ENCODE results near the gene MAST4.

Gene MAST4

DNA sequence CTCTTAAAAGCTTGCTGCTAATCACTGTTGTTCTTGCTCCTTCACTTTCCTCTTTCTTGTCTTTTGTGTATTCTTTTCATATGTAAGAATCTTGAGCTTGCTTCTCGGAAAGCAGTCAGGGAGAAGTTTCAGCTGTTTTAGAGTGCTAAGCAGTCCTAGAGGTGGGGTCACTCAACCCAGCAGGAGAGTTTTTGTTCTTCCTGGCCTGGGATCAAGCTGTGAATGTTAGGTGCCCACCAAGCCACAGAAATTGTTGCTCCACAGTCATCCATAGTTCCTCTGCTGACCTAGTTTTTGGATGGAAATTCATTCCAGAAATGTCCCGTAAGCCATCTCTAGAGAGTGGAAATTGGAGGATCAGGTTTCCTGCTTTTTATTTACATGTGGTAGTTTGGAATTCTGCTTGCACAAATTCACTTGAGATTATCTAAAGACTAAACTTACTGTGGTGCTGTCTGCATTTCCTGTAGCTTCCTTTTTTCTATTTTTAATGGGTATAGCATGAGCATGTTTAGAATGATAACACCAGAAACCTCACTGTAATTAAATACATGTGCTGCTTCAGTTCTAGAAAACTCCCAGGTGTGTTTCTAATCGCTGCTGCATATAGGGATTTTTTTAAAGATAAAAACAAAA is 108.7 kb downstream of the MAST4 start:
- DNase-seq: no peak

DNA sequence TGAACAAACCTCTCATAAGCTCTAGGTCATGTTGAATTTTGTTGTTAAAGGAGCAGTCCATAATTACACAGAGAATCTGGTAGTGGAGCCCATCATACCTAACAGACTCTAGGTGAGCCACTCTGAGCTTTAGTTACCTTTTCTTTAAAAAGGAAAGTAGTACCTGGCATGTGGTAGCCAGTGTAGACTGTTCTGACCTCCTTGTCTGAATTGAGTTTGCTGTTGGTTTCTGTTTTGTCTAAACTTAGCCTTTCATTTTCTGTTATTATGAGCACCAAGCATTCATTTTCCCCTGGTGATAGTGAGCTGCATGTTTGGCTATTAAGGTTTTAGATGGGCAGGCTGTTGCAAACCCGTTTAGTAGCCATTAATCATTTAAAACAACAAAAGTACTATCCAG is 112.2 kb downstream of the MAST4 start:
- no peak for DNase-seq

DNA sequence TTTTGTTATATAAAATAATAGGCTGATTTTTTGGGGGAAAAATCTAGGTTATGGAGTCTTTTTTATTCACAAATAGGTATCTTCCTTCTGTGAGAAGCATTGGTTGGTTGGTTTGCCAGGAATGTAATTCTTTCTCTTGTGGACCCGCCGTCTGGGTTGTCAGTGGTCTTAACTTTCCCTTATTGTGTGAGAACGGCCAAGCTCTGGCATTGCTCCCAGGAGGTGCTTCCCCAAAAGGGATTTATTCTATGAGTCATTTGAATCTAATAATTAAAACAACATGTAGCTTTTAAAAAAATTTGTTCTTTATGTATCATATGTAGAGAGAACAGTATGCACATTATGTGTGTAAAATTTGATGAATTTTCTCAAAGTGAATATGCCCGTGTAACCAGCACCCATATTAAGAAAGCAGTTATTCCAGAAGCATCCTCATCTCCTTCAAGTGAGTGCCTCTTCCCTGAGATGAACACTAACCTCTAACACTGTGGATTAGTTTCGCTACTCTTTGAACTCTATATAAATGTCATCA is 114.4 kb downstream of the MAST4 start:
- DNase-seq: no peak

DNA sequence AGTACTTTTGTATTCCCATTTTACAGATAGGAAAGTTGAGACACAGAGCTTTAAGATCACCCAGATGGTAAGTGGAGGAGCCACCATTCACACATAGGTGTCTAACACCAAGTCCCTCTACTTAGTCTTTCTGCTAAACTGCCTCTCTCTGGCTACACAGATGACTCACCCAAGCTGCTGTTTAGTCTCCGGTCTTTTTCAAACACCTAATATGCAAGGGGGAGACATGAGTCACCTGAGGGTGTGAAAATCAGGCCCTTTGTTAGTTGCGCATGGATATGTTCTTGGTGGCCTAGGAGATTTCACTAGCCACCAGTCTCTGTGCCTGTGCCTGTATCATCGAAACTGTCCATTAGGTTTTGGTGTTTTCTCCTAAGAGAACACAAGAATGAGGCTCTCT is 117.8 kb downstream of the MAST4 start:
- DNase-seq: no peak

DNA sequence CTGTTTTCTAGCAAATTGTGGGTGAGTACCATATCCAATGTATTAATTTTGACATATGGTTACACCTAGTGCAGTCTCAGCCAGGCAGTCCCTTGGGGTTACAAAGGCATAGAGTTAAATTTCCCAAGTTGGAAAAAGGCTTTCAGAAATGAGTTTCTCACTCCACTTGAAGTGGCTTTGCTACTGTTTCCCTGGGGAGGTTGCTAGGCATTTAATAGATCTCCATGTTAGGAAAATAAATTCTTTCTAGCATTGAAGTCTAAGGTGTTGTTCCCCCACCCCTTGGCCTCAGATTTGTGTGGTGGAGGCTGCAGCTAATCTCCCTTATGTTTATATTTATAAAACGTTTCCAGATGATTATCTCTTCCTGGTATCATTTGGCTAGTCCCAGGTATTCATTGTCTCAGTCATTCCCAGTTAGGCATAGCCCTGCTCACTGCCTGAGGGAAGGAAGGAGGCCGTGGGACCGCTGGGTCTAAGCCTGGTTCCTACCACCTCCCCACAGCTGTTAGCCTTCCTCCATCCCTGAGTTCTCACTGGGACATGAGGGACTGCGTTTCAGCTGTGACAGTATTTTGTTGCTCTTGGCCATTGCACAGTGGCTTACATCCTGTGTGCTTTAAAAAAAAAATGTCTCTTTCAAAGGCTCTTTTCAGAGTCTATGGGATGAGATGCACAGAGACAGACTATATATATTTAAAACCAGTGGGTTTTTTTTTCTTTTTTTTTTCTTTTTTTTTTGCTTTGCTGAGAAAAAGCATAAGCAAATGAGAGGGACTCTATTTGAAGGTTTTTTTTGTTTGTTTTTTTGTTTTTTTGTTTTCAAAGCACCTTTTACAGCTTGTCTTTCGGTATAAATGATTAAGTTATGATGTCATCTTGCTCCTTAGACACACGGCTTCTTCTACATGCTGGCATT is 121.5 kb downstream of the MAST4 start:
- DNase-seq: no peak

DNA sequence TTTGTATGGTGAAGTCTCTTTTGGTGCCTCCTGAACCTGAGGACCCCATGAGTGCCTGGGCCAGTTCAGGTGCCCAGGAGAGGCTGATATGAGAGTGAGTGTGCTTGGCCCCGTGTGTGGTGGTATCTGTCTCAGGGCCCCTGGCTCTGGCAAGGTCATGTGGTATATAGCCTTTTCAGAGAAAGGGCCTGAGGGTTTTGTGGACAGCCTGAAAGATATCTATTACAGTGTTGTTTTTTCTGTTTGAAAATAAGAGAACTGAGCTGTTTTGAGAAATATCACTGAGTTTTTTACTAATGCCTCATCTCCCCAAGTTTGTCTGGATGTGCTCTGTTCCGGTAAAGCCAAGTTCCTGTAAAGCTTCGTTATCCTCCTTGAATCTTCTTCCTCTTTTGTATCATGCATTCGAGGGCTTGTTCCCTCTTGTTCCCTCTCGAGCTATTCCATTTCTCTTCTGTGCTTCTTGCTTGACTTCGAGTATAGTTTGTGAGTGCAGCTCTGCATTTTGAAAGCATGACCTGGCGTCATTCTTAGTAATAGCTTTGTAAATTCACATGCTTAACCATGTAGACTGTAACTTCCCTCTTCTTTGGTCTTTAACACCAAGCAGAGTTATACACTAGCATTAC is 122.3 kb downstream of the MAST4 start:
- no peak for DNase-seq

DNA sequence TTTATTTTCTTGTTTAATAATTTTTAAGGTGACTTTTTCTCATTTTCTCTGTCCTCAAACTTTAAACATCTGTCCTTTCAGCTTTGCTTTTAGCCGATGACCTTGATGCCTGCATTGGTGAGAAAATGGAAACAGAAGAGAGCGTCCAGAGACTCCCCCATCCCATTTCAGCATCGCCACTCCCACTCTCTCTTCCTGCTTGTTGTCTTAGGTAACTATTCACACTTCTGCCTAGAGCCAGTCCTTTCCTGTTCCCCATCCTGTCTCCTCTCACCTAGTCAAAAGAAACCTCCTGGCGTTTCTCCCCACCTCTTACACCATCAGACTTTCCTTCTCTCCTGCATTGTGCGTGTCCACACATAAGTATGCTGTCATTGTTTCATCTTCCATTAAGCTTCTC is 124.6 kb downstream of the MAST4 start:
- no peak for DNase-seq

DNA sequence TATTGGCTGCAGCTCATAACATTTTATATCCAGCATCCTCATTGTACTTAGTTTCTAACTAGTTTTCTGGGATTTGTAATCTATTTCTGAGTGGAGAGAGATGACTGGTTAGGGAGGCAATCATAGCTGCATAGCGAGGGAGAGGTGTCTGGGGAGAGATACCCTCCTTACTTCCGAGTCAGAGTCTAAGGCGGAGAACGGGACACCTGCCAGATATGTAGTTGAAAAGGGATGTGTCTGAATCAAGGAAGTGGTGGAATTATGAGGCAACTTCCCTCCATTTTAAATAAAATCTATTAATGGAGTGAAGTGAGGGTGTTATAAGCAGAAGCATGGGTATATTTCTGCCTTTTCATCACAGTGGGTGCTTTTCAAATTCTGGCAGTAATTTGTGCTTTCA is 126.5 kb downstream of the MAST4 start:
- no peak for DNase-seq

DNA sequence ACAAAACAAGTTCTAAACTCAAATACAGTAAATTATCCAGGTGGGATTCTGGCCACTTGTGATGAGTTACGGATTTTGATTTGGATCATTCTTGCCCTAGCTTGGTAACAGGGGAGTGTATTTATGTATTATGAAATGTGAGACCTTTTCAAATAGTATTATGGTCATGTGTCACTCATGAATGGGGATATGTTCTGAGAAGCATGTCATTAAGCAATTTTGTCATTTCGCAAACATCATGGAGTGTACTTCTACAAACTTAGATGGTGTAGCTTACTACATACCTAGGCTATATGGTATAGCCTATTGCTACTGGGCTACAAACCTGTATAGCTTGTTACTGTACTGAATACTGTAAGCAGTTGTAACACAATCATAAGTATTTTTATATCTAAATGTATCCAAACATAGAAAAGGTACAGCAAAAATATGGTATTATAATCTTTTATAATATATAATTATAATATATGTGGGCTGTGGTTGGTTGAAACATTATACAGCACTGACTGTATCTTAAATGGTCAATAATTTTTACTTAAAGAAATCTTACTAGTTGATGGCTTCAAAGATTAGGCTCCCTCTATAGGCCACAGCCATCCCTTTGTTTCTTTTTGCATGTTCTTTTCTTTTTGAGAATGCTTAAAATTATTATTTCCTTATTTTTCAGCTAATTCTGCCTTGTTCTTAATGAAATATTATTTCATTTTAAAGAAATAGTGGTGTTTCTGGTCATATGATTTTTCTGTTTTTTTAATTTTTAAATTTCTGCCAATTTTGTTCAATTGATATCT is 128.4 kb downstream of the MAST4 start:
- no peak for DNase-seq

DNA sequence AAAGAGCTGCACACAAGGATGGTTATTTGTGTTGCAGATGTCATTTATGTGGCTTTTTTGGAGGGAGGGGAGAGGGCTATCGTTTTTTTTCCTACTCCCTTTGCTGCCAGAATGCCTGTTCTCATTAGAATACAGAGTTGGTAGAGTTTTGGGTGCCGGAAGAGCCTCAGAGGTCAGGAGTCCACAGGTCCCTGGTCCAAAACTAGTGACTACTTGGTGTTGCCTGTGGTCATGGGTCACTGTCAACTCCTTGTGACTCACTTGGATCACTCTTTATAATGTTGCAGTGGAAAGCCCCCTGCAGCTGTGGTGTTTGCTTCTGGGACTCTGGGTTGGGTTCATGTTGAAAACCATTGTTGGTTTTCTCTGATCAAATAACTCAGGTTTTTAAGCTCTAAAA is 131.4 kb downstream of the MAST4 start:
- no peak for DNase-seq

DNA sequence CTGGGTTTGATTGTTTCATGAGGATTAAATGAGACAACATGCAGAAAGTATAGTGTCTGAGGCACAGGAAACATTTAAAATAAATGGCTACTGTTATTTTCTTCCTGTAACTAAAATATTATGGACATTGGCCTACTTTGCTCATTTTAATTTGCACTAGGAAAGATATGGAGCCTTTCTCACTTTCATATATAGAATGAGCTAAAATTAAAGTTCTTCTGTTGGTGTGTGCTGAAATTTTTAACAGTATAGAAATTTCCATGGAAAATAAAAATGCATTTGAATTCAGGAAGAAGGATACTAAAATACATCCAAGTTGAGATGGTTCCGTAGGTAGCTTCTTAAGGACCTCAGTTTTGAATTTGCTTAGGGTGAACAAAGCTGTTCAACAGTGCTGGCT is 131.9 kb downstream of the MAST4 start:
- no peak for DNase-seq

DNA sequence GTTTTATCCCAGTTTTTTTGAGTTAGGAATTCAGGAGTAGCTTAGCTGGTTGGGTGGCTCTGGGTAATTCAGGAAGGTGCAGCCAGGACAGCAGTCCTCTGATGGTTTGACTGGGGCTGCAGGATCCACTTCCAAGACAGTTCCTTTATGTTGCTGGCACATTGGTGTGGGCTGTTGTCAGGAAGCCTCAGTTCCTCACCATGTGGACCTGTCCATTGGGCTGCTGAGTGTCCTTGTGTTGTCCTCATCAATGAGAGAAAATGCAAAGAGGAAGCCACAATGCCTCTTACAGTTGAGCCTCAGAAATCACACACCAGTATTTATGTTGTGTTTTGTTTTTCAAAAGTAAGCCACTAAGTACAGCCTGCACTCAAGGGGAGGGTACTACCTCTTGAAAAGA is 140.9 kb downstream of the MAST4 start:
- no peak for DNase-seq

DNA sequence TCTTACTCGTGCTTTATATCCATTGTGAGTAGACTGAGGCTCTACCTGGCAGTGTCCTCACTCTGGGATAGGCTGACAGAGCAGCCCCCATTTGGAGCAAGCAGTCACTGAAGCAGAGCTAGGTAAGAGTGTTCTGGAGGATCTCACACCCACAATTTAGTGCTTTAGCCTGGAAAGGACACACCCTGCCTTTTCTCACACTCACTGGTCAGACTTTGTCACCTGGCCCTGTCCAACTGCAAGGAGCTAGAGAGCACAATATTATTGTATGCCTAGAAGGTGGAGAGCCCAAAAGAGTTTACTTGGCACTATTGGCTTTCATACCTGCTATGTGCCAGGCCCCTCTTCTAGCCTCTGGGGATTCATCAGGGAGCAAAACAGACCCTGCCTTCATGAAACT is 141.9 kb downstream of the MAST4 start:
- DNase-seq: no peak

DNA sequence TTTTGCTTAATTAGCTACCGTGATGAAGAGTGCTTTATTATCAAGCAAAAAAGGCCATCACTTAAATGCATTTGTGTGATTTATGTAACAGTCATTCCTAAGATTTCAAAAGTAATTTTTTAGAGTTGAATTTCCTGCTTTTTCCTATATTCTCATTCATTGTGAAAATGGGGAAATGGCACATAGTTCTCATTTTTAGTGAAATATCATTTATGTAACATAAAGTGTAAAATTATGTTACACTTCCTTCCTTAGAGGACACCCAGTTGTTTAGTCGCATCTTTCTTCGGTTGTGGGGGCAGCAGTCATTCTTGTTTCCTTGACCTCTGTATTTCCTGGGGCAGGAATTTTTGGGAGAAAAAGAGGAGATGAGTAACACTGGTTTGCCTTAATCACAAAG is 142.8 kb downstream of the MAST4 start:
- no peak for DNase-seq

DNA sequence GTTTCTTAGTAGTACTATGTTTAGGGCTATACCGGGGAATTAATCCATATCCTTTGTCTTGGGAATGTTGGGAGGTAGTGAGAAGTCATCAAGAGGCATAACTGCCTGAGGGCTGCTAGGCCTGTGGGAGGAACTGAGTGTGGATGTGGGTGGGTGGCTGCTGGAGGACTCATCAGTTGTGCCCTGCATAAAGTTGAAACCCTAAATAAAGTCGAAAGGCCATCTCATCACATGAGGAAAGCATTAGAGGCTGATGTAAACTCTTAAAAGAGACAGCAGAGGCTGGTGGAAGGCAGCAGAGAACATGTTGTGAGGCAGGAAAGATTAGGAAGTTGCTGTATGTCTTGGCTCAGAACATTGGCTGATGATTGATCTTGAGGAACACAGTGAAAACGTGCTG is 143.8 kb downstream of the MAST4 start:
- DNase-seq: no peak

DNA sequence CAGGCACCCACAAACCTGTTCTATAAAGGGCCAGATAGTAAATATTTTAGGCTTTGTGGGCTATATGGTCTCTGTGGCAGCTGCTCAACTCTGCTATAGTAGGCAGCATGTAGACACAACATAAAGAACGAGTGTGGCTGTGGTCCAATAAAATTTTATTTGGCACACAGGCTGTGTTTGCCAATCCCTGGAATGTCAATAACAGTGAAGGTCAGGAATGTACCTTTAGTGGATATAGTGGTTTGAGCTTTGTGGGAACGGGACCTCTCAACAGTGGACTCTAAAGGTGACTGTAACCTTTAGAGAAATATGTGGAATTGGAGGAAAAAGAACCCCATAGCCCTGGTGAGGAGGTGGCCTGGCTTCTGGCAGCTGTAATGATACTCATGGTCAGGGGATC is 145.2 kb downstream of the MAST4 start:
- DNase-seq: no peak

DNA sequence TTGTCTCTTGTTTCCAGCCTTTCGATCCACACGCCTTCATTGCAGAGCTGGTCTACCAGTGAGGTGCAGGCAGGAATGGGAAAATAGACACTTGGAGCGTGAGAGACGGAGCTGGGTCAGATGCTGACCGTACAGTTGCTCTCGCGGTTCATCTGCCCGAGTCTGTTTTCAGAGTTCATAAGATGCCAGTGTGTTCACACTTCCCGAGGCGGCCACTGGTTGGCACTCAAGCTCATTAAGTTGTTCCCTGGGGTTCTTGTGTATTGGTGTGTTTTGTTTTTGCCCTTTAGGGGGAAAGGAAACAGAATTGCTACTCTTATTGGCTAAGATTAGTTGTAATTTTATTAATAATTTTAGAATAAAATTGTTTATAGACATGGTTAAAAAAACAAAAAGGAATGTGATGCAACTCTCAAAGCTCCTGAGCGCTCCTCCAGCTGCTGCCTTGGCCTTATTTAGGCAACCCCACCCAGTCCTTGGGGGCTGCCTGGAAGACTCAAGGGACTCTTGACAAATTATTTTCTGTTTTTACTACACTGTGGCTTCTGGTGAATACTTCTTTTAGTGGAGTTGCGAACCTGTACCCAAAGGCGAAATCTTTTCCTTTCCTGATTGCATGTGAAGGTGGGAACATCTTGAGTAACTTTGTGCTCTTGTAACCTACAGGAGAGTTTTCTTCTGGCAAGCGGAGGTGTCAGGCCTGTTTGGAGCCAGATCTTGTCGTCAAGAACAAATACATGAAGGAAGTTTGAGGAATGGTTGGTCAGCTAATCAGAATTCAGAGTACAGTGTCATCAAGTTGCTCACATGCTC is 146.1 kb downstream of the MAST4 start:
- no peak for DNase-seq

DNA sequence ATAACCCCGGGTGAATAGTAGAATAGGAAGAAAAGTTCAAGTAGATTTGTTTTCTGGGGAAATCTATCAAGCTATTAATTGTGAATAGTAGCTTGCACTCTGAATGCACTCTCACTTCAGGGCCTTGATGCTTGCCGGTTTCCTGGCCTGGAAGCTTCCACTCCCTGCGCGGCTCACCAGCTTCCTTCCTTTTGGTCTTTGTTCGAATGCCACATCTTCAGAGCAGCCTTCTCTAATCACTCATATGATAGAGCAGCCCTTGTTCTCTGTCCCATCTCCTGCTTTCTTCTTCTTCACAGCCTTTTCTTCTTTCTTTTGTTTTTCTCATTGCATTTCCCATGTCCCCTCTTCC is 146.7 kb downstream of the MAST4 start:
- no peak for DNase-seq

DNA sequence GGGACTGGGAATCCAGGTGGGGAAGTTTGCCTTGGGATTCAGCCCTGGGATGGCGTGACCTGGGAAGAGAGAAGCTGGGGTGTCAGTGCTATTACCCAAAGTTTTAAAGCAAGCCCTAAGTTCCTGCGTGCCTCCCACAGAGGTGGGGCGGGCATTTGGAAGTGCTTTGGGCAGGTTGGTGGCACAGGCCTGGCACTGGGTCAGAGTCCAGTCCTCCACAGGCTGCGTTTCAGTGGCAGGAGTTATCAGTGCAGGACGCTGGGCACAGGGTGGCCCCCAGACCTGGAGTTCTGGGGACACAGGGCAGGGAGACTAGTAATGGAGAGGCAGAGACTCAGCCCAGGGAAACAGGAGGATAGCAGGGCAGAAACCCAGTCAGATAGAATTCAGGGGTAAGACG is 147.2 kb downstream of the MAST4 start:
- no peak for DNase-seq

DNA sequence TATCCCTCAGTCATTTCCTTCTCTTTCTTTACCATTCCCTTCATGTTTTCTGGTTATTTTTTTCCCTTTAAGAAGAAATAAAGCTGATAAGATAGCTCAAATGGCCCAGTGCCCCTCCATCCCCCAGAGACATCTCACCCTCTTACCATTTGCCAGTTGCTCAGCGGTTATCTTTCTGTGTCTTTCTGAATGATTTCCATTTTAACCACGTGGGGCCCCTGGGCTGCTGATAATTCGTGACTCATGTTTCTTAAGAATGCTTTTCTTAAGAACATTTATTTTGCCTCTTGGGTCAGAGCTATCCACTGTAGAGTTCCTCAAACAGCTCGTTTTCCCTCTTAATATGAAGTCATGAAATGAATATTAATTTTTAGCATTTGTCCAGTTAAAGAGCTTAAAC is 147.8 kb downstream of the MAST4 start:
- no peak for DNase-seq

DNA sequence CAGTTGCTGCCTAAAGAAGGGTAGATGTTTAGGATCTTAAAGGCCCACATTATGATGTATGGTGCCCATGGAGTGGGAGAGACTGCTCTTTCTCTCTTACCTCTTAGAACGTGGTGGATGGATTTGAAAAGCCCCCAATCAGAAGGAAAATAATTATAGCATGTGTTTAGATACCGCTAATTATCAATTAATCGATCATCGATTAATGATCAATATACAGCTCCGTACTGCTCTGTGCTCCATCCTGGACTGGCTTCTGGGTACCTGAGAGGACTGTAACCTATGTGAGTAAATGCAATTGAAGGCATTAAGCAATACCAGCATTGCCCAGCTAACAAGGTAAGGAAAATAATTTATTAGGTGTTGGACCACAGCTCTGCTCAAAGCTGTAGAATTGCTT is 149.1 kb downstream of the MAST4 start:
- no peak for DNase-seq

DNA sequence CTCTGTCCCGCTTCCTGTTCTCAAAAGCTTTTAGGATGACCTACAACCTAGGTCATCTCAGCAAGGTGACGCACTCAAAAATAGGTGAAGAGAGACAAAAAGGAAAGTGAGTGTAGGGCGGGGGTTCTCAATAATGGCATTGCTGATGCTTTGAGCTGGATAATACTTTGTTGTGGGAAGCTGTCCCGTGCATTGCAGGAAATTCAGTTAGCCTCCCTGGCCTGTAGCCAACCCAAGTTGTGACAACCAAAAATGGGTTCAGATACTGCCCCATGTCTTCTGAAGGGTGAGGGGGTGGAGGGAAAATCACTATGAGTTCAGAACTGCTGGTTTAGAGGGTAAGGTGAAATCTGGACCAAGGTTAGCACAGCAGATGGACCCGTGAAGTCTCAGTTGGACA is 151.4 kb downstream of the MAST4 start:
- no peak for DNase-seq

Data from SIG-M5 (cell line).